Right atrium auricular region (tissue), 2 donors: ENCODE measurements around the gene UGT1A5. TPM values are rescaled to one million over a fixed set of nuclear protein-coding genes. Genes with fewer than 3 reads are reported as not detected.

ENCODE experiments used
- DNase-seq: peaks from one replicate; pipeline ENCODE4 v3.0.0-alpha.2; 2019; ENCODE audit warnings: low spot score
- H3K27ac ChIP-seq, 2 donors: fragments of 200-600 bp; sonication (generic); 1 replicate in 1 of 2; 2 replicates in 1 of 2; pipeline ENCODE4 v1.5.1; 2016 to 2019
- H3K27me3 ChIP-seq, 2 donors: fragments of 200-600 bp; sonication (generic); one replicate each; pipeline versions ENCODE4 v1.5.1 to v1.6.0; 2017 to 2019
- H3K36me3 ChIP-seq: fragments of 200-600 bp; sonication (generic); one replicate; pipeline ENCODE4 v1.5.1; 2016
- H3K4me1 ChIP-seq, 2 donors: fragments of 200-600 bp; sonication (generic); one replicate each; pipeline versions ENCODE4 v1.5.1 to v1.6.0; 2017 to 2019
- H3K4me3 ChIP-seq, 2 donors: fragments of 200-600 bp; sonication (generic); 1 replicate in 1 of 2; 2 replicates in 1 of 2; pipeline ENCODE4 v1.5.1; 2017 to 2019; ENCODE audit warnings: mild to moderate bottlenecking in 1 of 2, moderate library complexity in 1 of 2
- H3K9me3 ChIP-seq, 2 donors: fragments of 200-600 bp; sonication (generic); one replicate each; pipeline ENCODE4 v1.5.1; 2019
- CTCF ChIP-seq, 2 donors: fragments of 200-600 bp; sonication (generic); IDR thresholded peaks; one replicate each; pipeline ENCODE4 v1.5.1; 2019; ENCODE audit warnings: antibody characterized with exemption in 2 of 2
- total RNA-seq, 2 donors: library from RNA; depleted of rRNA; stranded (reverse); fragments of >200 nt; gene quantifications; one replicate each; pipeline ENCODE4 v1.1.0, GENCODE V29; 2016

Gene UGT1A5
- not detected for total RNA-seq

GRCh38 chr2:233712611-233713261, at the start of gene UGT1A5:
Gene UGT1A5 (plus strand): TSS chr2:233712907. CDS start chr2:233712992, 85 bp downstream.
- TF ChIP-seq CTCF (IDR thresholded peaks at IDR 0.05), result no peak
- no peaks in the 10 kb centered on the region for H3K27me3 ChIP-seq
- H3K36me3 ChIP-seq, result no peaks in the 10 kb centered on the region
- H3K9me3 ChIP-seq, result no peaks in the 10 kb centered on the region
- no peak within 1 kb of the TSS for H3K27ac ChIP-seq
- no peak within 1 kb of the TSS for H3K4me3 ChIP-seq
- H3K4me1 ChIP-seq, result no peaks in the 10 kb centered on the region
- DNase-seq, result no peak

- no peaks in the 10 kb centered on the region for H3K27me3 ChIP-seq
- H3K36me3 ChIP-seq, result no peaks in the 10 kb centered on the region
- TF ChIP-seq CTCF (IDR thresholded peaks at IDR 0.05), result no peak
- no peak overlapping the region for H3K4me3 ChIP-seq
- no peaks in the 10 kb centered on the region for H3K4me1 ChIP-seq
- no peak for DNase-seq
- H3K27ac ChIP-seq, result no peak overlapping the region
- H3K9me3 ChIP-seq, result no peaks in the 10 kb centered on the region
Observed at GRCh38 chr2:233663911-233664310, 48.8 kb upstream of the UGT1A5 start.

GRCh38 chr2:233668605-233669260, 44.0 kb upstream of the UGT1A5 start:
- no peaks in the 10 kb centered on the region for H3K36me3 ChIP-seq
- no peak for TF ChIP-seq CTCF (IDR thresholded peaks at IDR 0.05)
- H3K27me3 ChIP-seq, result no peaks in the 10 kb centered on the region
- H3K9me3 ChIP-seq, result no peaks in the 10 kb centered on the region
- no peak overlapping the region for H3K4me3 ChIP-seq
- no peaks in the 10 kb centered on the region for H3K4me1 ChIP-seq
- H3K27ac ChIP-seq, result no peak overlapping the region
- DNase-seq, result no peak

- no peak for DNase-seq
- H3K27me3 ChIP-seq, result no peaks in the 10 kb centered on the region
- H3K9me3 ChIP-seq, result no peaks in the 10 kb centered on the region
- no peak for TF ChIP-seq CTCF (IDR thresholded peaks at IDR 0.05)
- no peak within 1 kb of the TSS for H3K27ac ChIP-seq
- H3K4me3 ChIP-seq, result no peak within 1 kb of the TSS
- H3K4me1 ChIP-seq, result no peaks in the 10 kb centered on the region
- no peaks in the 10 kb centered on the region for H3K36me3 ChIP-seq
Observed at GRCh38 chr2:233671290-233672161, 41.2 kb upstream of the UGT1A5 start, which contains the start of gene UGT1A9. Gene UGT1A9 (plus strand): TSS chr2:233671898. CDS start chr2:233671935, 37 bp downstream.

- no peaks in the 10 kb centered on the region for H3K4me1 ChIP-seq
- H3K9me3 ChIP-seq, result no peaks in the 10 kb centered on the region
- H3K4me3 ChIP-seq, result no peak overlapping the region
- no peak for TF ChIP-seq CTCF (IDR thresholded peaks at IDR 0.05)
- H3K27me3 ChIP-seq, result no peaks in the 10 kb centered on the region
- H3K36me3 ChIP-seq, result no peaks in the 10 kb centered on the region
- H3K27ac ChIP-seq, result no peak overlapping the region
- DNase-seq, result no peak
Observed at GRCh38 chr2:233672886-233673285, 39.8 kb upstream of the UGT1A5 start.
